Right lobe of liver (tissue), 4 donors: Measurements from ENCODE around the gene KCNQ1OT1.

Experiments used
- CTCF ChIP-seq, 4 donors: fragments of 200-600 bp in 3 of 4; fragments of 450-650 bp in 1 of 4; IDR thresholded peaks; one replicate each; pipeline versions ENCODE4 v1.5.1 to v1.8.0; 2016 to 2022; ENCODE audit warnings: antibody characterized with exemption in 4 of 4, mild to moderate bottlenecking in 2 of 4
- POLR2A ChIP-seq: fragments of 450-650 bp; IDR thresholded peaks from one replicate; pipeline ENCODE4 v1.6.1; 2017; ENCODE audit warnings: antibody characterized with exemption, mild to moderate bottlenecking
- donor health status: DM: no; HTN: no; CAD: no.
- donor health status: DM: no; HTN: no; CAD: no.
- donor health status: DM: no; HTN: yes; CAD: no.

DNA sequence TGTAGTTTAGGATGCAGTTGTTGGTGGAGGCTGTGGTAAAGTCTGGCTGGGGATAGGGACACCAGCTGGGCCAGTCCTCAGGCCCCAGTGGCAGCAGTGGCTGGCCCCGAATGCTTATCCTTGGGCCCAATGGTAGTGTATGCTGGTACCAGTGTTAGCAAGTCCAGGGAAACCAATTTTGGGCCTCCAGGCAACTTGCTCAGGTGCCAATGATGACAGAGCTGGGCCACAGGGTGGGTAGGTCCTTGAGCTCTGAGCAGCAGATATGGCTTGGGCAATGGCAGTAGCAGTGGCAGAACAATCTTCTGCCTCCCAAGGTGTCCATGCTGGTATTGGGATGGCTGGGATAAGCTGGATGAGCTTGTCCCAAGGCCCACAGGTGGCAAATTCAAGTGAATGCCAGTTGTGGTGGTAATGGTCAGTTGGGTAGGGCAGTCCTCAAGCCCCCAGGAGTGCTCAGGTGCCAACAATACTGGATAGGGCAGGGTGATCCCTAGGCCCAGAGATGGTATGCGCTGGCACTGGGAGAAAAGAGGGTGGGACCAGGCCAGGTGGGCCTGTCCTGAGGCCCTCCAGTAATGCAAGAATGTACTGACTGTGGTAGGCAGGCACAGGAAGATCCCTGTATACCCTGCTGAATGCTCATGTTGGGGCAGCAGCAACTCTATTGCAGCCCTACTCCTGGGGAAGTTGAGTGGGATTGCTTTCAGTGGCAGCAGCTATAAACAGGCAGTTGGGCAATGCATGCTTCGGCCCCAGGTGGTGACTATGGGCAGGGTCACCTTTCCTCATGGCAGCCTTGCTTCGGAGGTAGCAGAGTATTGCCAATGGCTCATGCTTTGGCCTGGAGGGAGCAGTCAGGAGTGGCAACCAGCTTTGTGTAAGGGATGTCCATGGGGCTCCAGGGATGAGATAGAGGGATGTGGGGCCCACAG lies 54.7 kb downstream of the KCNQ1OT1 start:
- TF ChIP-seq CTCF (IDR thresholded peaks at IDR 0.05) (no peak), POLR2A (no peak)
